PC-3 (cell line): ENCODE measurements around the gene TRPM2.

ENCODE experiments used
- EZH2 ChIP-seq: fragments of 300-600 bp; sonication (generic); IDR thresholded peaks from one replicate; pipeline ENCODE4 v1.6.1; 2017; ENCODE audit warnings: antibody characterized with exemption, mild to moderate bottlenecking, low read length; ENCODE audit not compliant: unreplicated experiment
- TF ChIP-seq, protein P1 (sequence below): fragments of 300-600 bp; sonication (generic); conservative IDR thresholded peaks from 2 replicates; pipeline ENCODE4 v1.5.1; 2017; ENCODE audit warnings: antibody characterized with exemption, low read depth, mild to moderate bottlenecking, low read length

DNA sequence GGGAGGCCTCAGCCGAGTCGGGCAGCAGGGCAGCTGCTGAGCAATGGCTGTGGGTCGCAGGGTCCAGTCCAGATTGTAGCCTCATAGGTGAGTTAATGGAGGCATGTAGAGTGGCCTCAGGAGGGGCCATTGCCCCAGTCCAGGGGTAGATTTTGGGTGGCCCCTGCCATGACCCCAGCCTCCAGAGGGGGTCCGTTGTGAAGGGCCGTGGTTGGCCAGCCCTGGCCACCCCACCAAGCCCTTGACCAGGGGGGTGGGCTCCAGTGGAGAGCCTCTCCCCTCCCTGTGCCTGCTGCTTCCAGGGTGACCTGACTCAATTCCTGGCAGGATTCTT lies 26.1 kb downstream of the TRPM2 start:
- TF ChIP-seq, protein P1, sequence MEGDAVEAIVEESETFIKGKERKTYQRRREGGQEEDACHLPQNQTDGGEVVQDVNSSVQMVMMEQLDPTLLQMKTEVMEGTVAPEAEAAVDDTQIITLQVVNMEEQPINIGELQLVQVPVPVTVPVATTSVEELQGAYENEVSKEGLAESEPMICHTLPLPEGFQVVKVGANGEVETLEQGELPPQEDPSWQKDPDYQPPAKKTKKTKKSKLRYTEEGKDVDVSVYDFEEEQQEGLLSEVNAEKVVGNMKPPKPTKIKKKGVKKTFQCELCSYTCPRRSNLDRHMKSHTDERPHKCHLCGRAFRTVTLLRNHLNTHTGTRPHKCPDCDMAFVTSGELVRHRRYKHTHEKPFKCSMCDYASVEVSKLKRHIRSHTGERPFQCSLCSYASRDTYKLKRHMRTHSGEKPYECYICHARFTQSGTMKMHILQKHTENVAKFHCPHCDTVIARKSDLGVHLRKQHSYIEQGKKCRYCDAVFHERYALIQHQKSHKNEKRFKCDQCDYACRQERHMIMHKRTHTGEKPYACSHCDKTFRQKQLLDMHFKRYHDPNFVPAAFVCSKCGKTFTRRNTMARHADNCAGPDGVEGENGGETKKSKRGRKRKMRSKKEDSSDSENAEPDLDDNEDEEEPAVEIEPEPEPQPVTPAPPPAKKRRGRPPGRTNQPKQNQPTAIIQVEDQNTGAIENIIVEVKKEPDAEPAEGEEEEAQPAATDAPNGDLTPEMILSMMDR = no peak
- no peak for TF ChIP-seq EZH2
